DOHH2 (cell line): ENCODE measurements around the gene GAB2.

ENCODE experiments used
- EZH2phosphoT487 ChIP-seq: fragments of 200-600 bp; sonication (generic); IDR thresholded peaks from 2 replicates; pipeline ENCODE4 v1.6.1; 2017; ENCODE audit warnings: borderline replicate concordance, mild to moderate bottlenecking, antibody characterized with exemption, low read length, moderate library complexity, mixed read lengths
- TF ChIP-seq, protein P1 (sequence below): fragments of 200-600 bp; sonication (generic); IDR thresholded peaks from one replicate; pipeline ENCODE4 v1.5.1; 2014; ENCODE audit warnings: antibody characterized with exemption, mild to moderate bottlenecking, low read depth, low read length; ENCODE audit not compliant: poor library complexity, severe bottlenecking

- TF ChIP-seq EZH2phosphoT487: no peak
- TF ChIP-seq, protein P1, sequence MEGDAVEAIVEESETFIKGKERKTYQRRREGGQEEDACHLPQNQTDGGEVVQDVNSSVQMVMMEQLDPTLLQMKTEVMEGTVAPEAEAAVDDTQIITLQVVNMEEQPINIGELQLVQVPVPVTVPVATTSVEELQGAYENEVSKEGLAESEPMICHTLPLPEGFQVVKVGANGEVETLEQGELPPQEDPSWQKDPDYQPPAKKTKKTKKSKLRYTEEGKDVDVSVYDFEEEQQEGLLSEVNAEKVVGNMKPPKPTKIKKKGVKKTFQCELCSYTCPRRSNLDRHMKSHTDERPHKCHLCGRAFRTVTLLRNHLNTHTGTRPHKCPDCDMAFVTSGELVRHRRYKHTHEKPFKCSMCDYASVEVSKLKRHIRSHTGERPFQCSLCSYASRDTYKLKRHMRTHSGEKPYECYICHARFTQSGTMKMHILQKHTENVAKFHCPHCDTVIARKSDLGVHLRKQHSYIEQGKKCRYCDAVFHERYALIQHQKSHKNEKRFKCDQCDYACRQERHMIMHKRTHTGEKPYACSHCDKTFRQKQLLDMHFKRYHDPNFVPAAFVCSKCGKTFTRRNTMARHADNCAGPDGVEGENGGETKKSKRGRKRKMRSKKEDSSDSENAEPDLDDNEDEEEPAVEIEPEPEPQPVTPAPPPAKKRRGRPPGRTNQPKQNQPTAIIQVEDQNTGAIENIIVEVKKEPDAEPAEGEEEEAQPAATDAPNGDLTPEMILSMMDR: no peak
These were observed 78.1 kb downstream of the GAB2 start for GRCh38 chr11:78339483-78339882.
